OCI-LY1 (cell line): ENCODE data around the gene MAPK8IP3.

Experiments
- H2AFZ ChIP-seq: fragments of 200-600 bp; sonication (generic), shearing (Covaris generic); 2 replicates; pipeline ENCODE4 v1.6.0; 2014; ENCODE audit warnings: antibody characterized with exemption, mild to moderate bottlenecking, low read length
- H3F3A ChIP-seq: fragments of 200-600 bp; sonication (generic), shearing (Covaris generic); 2 replicates; pipeline ENCODE4 v1.6.0; 2014; ENCODE audit warnings: mild to moderate bottlenecking, antibody characterized with exemption, low read length, moderate library complexity; ENCODE audit not compliant: insufficient read depth
- H3K27ac ChIP-seq: fragments of 200-600 bp; sonication (generic); 2 replicates; pipeline ENCODE4 v1.5.1; 2014; ENCODE audit warnings: low read length, mixed run types, mild to moderate bottlenecking, low read depth; ENCODE audit not compliant: poor library complexity, severe bottlenecking
- H3K27me3 ChIP-seq: fragments of 200-600 bp; sonication (generic); 2 replicates; pipeline ENCODE4 v1.6.0; 2014; ENCODE audit warnings: antibody characterized with exemption, mild to moderate bottlenecking, low read length, moderate library complexity; ENCODE audit not compliant: insufficient read depth
- H3K36me3 ChIP-seq: fragments of 200-600 bp; sonication (generic); 2 replicates; pipeline ENCODE4 v1.6.1; 2014; ENCODE audit warnings: mild to moderate bottlenecking, antibody characterized with exemption, low read length, moderate library complexity, mixed read lengths; ENCODE audit not compliant: insufficient read depth
- H3K4me1 ChIP-seq: fragments of 200-600 bp; sonication (generic); 2 replicates; pipeline ENCODE4 v1.5.1; 2014; ENCODE audit warnings: mild to moderate bottlenecking, low read length, moderate library complexity; ENCODE audit not compliant: insufficient read depth, severe bottlenecking
- H3K4me2 ChIP-seq: fragments of 200-600 bp; sonication (generic), shearing (Covaris generic); 2 replicates; pipeline ENCODE4 v1.6.1; 2014; ENCODE audit warnings: low read length
- H3K4me3 ChIP-seq: fragments of 200-600 bp; sonication (generic); 2 replicates; pipeline ENCODE4 v1.5.1; 2014; ENCODE audit warnings: low read length, low read depth, mild to moderate bottlenecking, mixed read lengths; ENCODE audit not compliant: poor library complexity, severe bottlenecking
- H3K79me2 ChIP-seq: fragments of 200-600 bp; shearing (Covaris generic); 2 replicates; pipeline ENCODE4 v1.6.1; 2016; ENCODE audit warnings: mixed run types, low read length, mixed read lengths; ENCODE audit not compliant: insufficient read depth
- H3K9ac ChIP-seq: fragments of 200-600 bp; sonication (generic), shearing (Covaris generic); 2 replicates; pipeline ENCODE4 v1.6.1; 2014; ENCODE audit warnings: mild to moderate bottlenecking, low read length, mixed read lengths
- H3K9me2 ChIP-seq: fragments of 200-600 bp; sonication (generic), shearing (Covaris generic); 2 replicates; pipeline ENCODE4 v1.6.1; 2014; ENCODE audit warnings: low read depth, mild to moderate bottlenecking, low read length, mixed read lengths
- H3K9me3 ChIP-seq: fragments of 200-600 bp; shearing (Covaris generic); 2 replicates; pipeline ENCODE4 v1.6.1; 2014; ENCODE audit warnings: low read length, mixed read lengths
- H4K20me1 ChIP-seq: fragments of 200-600 bp; sonication (generic), shearing (Covaris generic); 2 replicates; pipeline ENCODE4 v1.6.0; 2016; ENCODE audit warnings: mild to moderate bottlenecking, low read length; ENCODE audit not compliant: insufficient read depth
- CTCF ChIP-seq: fragments of 200-600 bp; sonication (generic), shearing (Covaris generic); IDR thresholded peaks from 2 replicates; pipeline ENCODE4 v1.5.1; 2017; ENCODE audit warnings: mild to moderate bottlenecking, antibody characterized with exemption, low read length, moderate library complexity, mixed read lengths
- EZH2 ChIP-seq: fragments of 200-600 bp; sonication (generic), shearing (Covaris generic); IDR thresholded peaks from 2 replicates; pipeline ENCODE4 v1.8.0; 2017; ENCODE audit warnings: borderline replicate concordance, mixed run types, mild to moderate bottlenecking, antibody characterized with exemption, low read length, moderate library complexity, mixed read lengths

MAPK8IP3 gene

GRCh38 chr16:1791256-1791942 is 85.4 kb downstream of the MAPK8IP3 start:
- H3K9me2 ChIP-seq: no peaks in the 10 kb centered on the region
- TF ChIP-seq CTCF (no peak), EZH2 (no peak)
- no peak overlapping the region for H3K4me3 ChIP-seq
- no peak overlapping the region for H3K9ac ChIP-seq
- peaks cover 26% of the 10 kb centered on the region for H3K36me3 ChIP-seq
- no peaks in the 10 kb centered on the region for H3K4me1 ChIP-seq
- H3K27me3 ChIP-seq: no peaks in the 10 kb centered on the region
- no peak overlapping the region for H3K4me2 ChIP-seq
- no peak overlapping the region for H3K27ac ChIP-seq
- H3F3A ChIP-seq: no peaks in the 10 kb centered on the region
- no peaks in the 10 kb centered on the region for H3K79me2 ChIP-seq
- no peak overlapping the region for H2AFZ ChIP-seq
- H4K20me1 ChIP-seq: no peaks in the 10 kb centered on the region
- H3K9me3 ChIP-seq: no peaks in the 10 kb centered on the region

GRCh38 chr16:1791943-1792812 is 86.2 kb downstream of the MAPK8IP3 start:
- Histone ChIP-seq H3K4me2 (no peak overlapping the region), H3K4me1 (no peaks in the 10 kb centered on the region), H4K20me1 (no peaks in the 10 kb centered on the region), H3K9ac (no peak overlapping the region), H3K36me3 (peaks cover 19% of the 10 kb centered on the region), H3K9me3 (no peaks in the 10 kb centered on the region), H3K27ac (no peak overlapping the region), H3K79me2 (no peaks in the 10 kb centered on the region), H2AFZ (no peak overlapping the region), H3K4me3 (no peak overlapping the region), H3F3A (no peaks in the 10 kb centered on the region), H3K9me2 (no peaks in the 10 kb centered on the region), H3K27me3 (no peaks in the 10 kb centered on the region)
- TF ChIP-seq EZH2 (no peak), CTCF (no peak)

GRCh38 chr16:1792836-1793577 is 87.0 kb downstream of the MAPK8IP3 start:
- no peak overlapping the region for H3K9ac ChIP-seq
- H3K27me3 ChIP-seq: no peaks in the 10 kb centered on the region
- no peaks in the 10 kb centered on the region for H3K4me1 ChIP-seq
- TF ChIP-seq EZH2 (no peak), CTCF (no peak)
- H3K9me2 ChIP-seq: no peaks in the 10 kb centered on the region
- H3K79me2 ChIP-seq: no peaks in the 10 kb centered on the region
- no peak overlapping the region for H3K27ac ChIP-seq
- no peaks in the 10 kb centered on the region for H4K20me1 ChIP-seq
- H3F3A ChIP-seq: no peaks in the 10 kb centered on the region
- H2AFZ ChIP-seq: no peak overlapping the region
- peaks cover 15% of the 10 kb centered on the region for H3K36me3 ChIP-seq
- H3K4me2 ChIP-seq: no peak overlapping the region
- peaks cover 2% of the 10 kb centered on the region; the same call in 1 of the 2 replicates for H3K9me3 ChIP-seq
- H3K4me3 ChIP-seq: no peak overlapping the region
